ENCODE results near the gene STRN.
"Not testable (repeated sequence)": the region's sequence is repeated elsewhere in the genome, so short reads cannot be mapped to it uniquely, and the experiment has no call there.

The STRN gene

GRCh38 chr2:36906277-36906676, 60.1 kb downstream of the STRN start:
- DNase-seq (ENCODE audit: low read depth in 2 of 2): no peak

DNA sequence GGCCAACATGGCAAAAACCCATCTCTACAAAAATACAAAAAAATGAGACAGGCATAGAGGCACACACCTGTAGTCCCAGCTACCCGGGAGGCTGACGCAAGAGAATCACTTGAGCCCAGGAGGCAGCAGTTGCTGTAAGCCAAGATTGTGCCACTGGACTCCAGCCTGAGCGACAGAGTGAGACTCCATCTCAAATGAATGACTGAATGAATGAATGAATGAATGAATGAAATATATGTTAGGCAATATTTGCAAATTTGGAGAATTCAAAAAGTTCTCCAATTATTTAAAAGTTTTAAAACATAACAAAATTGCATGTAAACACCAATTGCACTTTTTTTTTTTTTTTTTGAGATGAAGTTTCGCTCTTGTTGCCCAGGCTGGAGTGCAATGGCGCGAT, 61.7 kb downstream of the STRN start:
- DNase-seq (ENCODE audit: low read depth in 2 of 2): no peak

GRCh38 chr2:36902385-36903120, 63.8 kb downstream of the STRN start:
- DNase-seq (ENCODE audit: low read depth in 2 of 2): no peak

DNA sequence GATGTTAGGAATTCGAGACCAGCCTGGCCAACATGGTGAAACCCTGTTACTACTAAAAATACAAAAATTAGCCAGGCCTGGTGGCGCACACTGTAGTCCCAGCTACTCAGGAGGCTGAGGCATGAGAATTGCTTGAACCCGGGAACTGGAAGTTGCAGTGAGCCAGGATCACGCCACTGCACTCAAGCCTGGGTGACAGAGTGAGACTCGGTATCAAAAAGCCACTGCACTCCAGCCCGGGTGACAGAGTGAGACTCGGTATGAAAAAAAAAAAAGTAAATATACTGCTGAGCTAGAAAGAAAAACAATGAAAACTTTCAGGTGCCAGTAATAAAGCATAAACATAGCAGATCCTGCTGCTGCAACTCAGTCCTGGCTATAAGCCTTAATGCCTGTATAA, 73.5 kb downstream of the STRN start:
- DNase-seq (ENCODE audit: low read depth in 2 of 2): no peak

GRCh38 chr2:36889795-36890194, 76.5 kb downstream of the STRN start:
- DNase-seq (ENCODE audit: low read depth in 2 of 2): no peak

- not testable (repeated sequence) for DNase-seq (ENCODE audit: low read depth in 2 of 2)
These were observed 79.2 kb downstream of the STRN start for GRCh38 chr2:36887095-36887494.

GRCh38 chr2:36886664-36887063, 79.7 kb downstream of the STRN start:
- no peak for DNase-seq (ENCODE audit: low read depth in 2 of 2)

DNA sequence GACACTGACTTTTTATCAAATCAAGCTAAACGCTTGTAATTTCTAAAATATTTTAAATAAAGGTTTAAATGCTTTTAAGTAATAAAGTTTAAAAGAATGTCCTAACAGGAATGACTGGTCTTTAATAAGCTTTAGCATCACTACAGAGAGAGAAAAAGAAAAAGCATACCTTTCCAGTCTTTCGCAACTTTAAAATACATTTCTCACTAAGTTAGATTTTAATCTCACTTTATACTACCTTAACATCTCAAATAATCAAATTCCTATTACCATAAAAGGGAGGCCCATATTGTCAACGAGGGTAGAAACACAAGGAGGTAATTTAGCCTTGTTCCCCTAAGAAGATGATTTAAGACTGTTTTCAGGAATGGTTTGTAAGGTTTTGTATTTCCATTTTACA, 80.7 kb downstream of the STRN start:
- no peak for DNase-seq (ENCODE audit: low read depth in 2 of 2)

DNA sequence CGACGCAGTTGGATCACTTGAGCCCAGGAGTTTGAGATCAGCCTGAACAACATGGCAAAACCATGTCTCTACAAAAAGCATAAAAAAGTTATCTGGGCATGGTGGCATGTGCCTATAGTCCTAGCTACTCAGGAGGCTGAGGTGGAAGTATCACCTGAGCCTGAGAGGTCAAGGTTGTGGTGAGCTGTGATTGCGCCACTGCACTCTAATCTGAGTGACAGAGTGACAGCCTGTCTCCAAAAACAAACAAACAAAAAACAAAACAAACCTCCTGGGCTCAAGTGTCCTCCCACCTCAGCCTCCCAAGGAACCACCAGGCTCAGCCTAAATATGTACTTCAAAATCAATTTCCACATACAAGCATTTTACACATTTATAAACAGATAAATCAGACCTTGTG, 83.8 kb downstream of the STRN start:
- no peak for DNase-seq (ENCODE audit: low read depth in 2 of 2)

- DNase-seq (ENCODE audit: low read depth in 2 of 2): no peak
These were observed 84.5 kb downstream of the STRN start for GRCh38 chr2:36881816-36882215.

- DNase-seq (ENCODE audit: low read depth in 2 of 2): no peak
These were observed 87.9 kb downstream of the STRN start for GRCh38 chr2:36878429-36878828.

DNA sequence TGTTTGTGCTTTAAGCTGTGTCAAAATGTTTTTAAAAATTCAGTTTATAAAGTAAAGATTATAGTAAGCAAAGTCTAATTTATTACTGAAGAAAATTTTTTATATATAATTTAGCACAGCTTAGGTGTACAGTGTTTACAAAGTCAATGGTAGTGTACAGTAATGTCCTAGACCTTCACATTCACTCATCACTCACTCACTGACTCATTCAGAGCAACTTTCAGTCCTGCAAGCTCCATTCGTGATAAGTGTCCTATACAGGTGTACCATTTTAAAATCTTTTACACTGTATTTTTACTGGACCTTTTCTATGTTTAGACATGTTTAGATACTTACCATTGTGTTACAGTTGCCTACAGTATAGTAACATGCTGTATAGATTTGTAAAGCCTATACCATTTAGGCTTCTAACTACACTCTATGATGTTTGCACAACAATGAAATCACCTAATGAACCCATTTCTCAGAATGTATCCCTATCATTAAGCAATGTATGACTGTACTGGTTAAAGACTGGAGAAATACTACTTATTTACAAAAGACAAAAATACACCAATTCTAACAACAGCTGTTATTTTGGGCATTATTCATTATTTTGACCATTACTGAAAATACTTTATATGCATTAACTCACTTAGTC, 95.1 kb downstream of the STRN start:
- no peak for DNase-seq (ENCODE audit: low read depth in 2 of 2)

DNA sequence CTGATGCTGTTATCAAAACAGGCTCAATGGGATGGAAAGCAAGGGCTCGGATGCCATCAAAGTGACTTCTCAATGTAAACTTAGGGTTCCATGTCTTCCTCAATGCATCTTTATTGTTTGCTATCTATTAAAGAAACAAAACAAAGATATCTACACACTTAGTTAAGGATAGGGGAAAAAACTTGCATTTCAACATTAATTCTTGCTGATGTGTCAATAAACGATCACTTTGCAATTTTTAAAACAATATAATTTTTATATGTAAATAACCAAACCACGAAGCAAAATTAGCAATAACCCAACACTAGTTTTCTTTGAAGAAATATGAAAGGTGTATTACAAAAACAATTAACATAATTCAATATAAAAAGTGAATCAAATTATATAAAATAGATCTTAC, 96.7 kb downstream of the STRN start:
- DNase-seq (ENCODE audit: low read depth in 2 of 2): no peak

DNA sequence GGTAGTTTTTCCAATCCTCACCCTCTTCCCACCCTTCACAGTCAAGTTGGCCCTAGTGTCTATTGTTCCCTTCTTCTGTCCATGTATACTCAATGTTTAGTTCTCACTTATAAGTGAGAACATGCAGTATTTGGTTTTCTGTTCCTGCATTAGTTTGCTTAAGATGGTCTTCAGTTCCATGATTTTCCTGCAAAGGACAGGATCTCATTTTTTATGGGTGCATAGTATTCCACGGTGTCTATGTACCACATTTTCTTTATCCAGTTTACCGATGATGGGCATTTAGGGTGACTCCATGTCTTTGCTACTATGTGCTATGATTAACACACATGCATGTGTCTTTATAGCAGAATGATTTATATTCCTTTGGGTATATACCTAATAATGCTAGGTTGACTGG, 104.4 kb downstream of the STRN start:
- no peak for DNase-seq (ENCODE audit: low read depth in 2 of 2)

DNA sequence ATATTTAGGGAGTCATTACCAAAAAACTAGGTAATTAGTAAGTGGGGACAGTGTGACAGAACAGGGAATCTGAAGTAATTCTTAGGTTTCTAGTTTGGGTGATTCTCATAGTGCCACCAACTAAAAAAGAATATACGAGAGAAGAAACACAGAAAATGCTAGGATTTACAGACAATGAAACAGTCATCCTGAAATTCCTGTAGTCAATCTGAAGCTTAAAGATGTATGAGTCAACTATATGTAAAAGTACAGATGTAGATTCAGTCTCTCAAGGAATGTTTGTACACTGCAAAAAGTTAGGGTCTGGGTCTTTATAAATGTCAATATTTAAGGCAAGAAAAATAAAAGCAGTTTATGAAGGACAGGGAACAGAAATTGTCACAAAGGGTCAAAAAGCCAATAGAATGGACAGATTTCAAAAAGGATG, 107.0 kb downstream of the STRN start:
- DNase-seq (ENCODE audit: low read depth in 2 of 2): no peak

DNA sequence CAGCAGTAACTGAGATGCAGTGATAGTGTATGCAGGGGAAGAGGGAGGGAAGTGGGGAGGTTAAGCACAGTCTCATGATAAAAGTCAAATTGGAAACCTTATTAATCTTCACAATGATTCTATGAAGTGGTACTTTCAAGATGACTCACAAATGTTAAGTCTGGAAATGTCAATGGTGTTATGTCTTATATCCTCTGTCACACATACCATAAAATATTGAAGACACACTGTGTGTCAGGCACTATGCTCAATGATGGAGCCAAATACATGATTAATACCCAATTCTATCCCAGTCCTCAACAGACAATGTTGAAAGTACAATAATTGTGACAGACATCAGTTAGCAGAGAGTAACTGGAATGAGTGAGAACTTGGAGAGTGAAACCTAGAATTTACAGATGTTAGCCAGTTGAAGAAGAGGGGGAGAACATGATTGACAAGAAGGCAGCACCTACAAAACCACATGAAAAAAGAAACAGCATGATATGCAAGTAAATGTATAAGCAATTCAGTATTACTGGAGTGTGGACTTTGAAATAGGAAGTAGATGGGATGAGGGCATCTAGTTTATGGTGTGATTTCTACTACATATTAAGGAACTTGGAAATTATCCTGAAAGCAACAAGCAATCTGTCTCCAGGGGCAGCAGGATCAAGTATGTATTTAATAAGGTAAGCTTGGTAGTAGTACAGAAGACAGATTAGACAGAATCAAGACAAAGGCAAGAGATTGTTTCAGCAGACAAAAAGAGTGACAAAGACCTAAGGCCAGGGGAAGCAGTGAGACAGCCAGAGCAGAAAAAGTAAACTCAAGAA, 107.6 kb downstream of the STRN start:
- DNase-seq (ENCODE audit: low read depth in 2 of 2): no peak

DNA sequence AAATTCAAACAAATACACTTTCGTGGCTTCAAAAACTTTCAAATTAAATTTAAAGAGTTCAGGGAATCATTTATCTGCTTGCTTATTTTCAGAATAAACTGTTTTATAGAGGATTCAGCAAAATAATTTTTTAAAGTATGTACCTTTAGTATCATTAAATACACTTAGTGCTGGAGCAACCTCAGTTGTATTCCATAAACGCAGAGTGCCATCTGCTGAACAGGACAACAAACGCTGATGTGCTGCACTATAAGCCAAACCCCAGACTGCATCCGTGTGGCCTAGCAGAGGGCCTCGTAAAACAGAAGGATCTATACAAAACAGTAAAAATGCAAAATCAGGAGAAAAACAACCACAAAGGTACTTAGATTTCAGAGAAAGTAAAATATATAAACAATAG, 108.6 kb downstream of the STRN start:
- no peak for DNase-seq (ENCODE audit: low read depth in 2 of 2)

GRCh38 chr2:36855429-36855828, 110.9 kb downstream of the STRN start:
- DNase-seq (ENCODE audit: low read depth in 2 of 2): no peak

- DNase-seq (ENCODE audit: low read depth in 2 of 2): no peak
These were observed 112.1 kb downstream of the STRN start for GRCh38 chr2:36854241-36854640.

- DNase-seq (ENCODE audit: low read depth in 2 of 2): no peak
These were observed 117.1 kb downstream of the STRN start for GRCh38 chr2:36849265-36849664.

GRCh38 chr2:36843838-36844237, 122.5 kb downstream of the STRN start:
- no peak for DNase-seq (ENCODE audit: low read depth in 2 of 2)

DNA sequence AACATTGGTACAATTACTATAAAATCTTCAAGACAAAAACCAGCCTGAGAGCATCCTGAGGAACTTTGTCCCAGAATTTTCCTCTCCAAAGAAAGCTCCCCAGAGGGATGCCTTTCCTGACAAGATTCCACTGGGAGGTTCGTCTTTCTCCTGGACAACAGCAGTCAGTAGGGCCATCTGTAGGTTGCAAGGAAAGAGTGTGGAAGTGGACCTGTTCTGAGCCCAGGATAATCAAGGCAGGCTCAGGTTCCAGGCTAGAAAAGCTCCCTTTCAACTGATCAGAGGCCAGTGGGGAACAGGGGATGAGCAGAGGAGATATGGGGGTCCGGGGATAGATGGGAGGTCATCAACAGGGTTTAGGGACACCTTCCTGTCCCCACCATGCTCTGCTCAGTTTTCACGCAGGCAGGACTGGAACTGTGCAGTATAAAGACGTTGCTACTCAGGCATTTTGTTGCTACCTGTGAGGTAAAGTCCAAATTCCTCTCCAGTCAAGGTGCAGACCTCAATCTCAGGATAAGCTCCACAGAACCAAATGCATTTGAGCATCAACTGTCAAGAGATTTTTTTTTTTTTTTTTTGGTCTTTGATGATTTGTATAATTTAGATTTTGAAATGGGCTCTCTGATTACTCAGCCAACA, 126.2 kb downstream of the STRN start:
- no peak for DNase-seq (ENCODE audit: low read depth in 2 of 2)

Data from stimulated activated CD8-positive, alpha-beta memory T cell treated with anti-CD3 and anti-CD28 coated beads, Interleukin-7, amount 100 ng/mL, for 1 hour (primary cell).